ENCODE data around the gene IGF2BP1.

DNA sequence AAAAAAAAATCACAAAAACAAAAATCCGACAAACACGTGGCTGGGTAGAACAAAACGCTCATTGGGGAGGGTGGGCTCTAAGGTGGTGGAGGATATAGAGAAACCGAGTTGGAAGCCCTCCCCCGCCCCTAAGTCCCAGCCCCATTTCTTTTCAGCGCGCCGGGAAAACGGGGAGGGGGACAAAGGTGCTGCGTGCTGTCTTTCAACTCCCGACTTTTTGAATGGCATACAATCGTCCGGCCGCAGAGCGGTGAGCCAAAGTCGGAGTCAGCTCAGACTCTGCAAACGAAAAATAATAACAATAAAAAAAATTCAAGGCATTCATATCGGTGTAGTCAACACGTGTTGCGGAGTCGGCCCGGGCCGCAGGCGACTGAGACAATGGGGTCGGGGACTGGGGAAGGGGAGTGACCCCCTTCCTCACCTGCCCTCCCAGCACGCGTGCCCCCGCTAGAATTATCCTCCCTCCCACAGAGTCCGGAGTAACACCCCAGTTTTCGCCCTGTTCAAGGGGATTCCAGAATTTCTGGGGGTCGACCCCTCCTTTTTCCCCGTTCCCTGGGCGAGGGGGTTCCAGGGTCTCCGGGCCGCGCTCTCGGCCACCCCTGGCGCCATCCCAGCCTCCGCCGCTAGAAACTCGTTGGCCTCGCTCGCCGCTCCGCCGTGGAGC is 1.7 kb upstream of the IGF2BP1 start:
- TF ChIP-seq, protein P1, sequence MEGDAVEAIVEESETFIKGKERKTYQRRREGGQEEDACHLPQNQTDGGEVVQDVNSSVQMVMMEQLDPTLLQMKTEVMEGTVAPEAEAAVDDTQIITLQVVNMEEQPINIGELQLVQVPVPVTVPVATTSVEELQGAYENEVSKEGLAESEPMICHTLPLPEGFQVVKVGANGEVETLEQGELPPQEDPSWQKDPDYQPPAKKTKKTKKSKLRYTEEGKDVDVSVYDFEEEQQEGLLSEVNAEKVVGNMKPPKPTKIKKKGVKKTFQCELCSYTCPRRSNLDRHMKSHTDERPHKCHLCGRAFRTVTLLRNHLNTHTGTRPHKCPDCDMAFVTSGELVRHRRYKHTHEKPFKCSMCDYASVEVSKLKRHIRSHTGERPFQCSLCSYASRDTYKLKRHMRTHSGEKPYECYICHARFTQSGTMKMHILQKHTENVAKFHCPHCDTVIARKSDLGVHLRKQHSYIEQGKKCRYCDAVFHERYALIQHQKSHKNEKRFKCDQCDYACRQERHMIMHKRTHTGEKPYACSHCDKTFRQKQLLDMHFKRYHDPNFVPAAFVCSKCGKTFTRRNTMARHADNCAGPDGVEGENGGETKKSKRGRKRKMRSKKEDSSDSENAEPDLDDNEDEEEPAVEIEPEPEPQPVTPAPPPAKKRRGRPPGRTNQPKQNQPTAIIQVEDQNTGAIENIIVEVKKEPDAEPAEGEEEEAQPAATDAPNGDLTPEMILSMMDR (IDR thresholded peaks at IDR 0.05; ENCODE audit: control extremely low read depth in 1 of 3, insufficient read depth in 1 of 3, low read depth in 1 of 3, low read length in 3 of 3) = no peak
- TF ChIP-seq SP2 (IDR thresholded peaks at IDR 0.05; ENCODE audit: low read length) (no peak), EGR1 (IDR thresholded peaks at IDR 0.05; ENCODE audit: borderline replicate concordance, low read depth, low read length) (no peak), SIN3A (conservative IDR thresholded peaks at IDR 0.05 in 1 of 2, IDR thresholded peaks at IDR 0.05 in 1 of 2; ENCODE audit: low read depth in 1 of 2, low read length in 2 of 2) (peak in 1 of 2 experiments; percentile 15; a peak in 1 of 4 replicates)
